ENCODE measurements around the gene INPP5F.
"Not testable (repeated sequence)": the region's sequence is repeated elsewhere in the genome, so short reads cannot be mapped to it uniquely, and the experiment has no call there.

The INPP5F gene

GRCh38 chr10:119827430-119827829, 101.6 kb downstream of the INPP5F start:
- no peak for DNase-seq

- DNase-seq = no peak
Measured at GRCh38 chr10:119829429-119829828, 103.6 kb downstream of the INPP5F start.

- DNase-seq = no peak
Measured at GRCh38 chr10:119830851-119831250, 105.0 kb downstream of the INPP5F start.

DNA sequence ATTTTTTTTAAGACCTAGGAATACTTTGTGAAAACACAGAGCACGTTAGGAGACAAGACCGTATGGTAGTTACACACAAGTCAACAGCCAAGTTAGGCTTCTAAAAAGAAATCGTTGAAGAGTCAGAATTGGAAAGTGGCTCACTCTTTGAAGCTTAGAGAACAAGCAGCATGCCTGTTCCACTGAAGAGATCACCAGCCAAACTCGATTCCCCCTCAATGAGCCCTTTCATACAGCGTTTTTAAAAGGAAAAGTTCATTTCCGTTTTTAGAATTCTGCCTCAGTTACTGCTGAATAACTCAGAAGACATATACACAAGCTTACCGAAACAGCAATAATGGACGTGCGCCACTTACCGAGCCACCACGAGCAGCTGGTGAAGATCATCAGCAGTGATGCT, 105.8 kb downstream of the INPP5F start:
- no peak for DNase-seq

GRCh38 chr10:119832951-119833350, 107.1 kb downstream of the INPP5F start:
- DNase-seq = no peak

GRCh38 chr10:119834188-119834587, 108.3 kb downstream of the INPP5F start:
- DNase-seq = no peak

- no peak for DNase-seq
Measured at GRCh38 chr10:119845656-119846055, 119.8 kb downstream of the INPP5F start.

- DNase-seq = no peak
Measured at GRCh38 chr10:119849031-119849789, 123.4 kb downstream of the INPP5F start.

GRCh38 chr10:119849944-119850343, 124.1 kb downstream of the INPP5F start:
- no peak for DNase-seq

DNA sequence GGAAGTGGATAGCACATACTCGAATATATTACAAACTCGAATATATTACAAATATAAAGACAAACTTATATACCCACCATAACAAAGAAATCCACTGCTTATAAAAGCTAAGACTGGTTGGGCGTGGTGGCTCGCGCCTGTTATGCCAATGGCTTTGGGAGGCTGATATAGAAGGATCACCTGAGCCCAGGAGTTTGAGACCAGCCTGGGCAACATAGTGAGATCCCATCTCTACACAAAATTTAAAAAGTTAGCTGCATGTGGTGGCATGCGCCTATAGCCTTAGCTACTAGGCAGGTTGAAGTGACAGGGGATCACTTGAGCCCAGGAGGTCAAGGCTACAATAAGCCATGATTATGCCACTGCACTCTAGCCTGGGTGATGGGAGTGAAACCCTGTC, 126.4 kb downstream of the INPP5F start:
- DNase-seq = no peak

GRCh38 chr10:119852822-119853221, 127.0 kb downstream of the INPP5F start:
- DNase-seq = no peak

DNA sequence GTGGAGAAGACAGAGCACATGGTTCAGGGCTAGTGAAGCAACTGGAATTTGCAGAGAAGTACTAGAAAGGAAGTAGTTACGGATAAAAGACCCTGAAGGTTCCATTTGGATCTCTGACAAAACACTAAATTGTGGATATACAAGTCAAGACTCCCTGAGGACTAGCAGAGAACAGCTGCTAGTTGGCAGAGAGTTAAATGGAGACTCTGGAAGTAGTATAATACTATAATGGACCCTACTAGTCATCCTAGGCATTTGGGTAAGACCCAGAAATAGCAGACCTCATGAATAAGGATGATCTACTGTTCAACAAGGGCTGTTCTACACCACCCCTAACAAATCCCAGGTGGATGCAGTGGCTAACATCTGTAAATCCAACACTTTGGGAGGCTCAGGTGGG, 127.7 kb downstream of the INPP5F start:
- DNase-seq = no peak

- no peak for DNase-seq
Measured at GRCh38 chr10:119858063-119858462, 132.2 kb downstream of the INPP5F start.

GRCh38 chr10:119859420-119860258, 133.8 kb downstream of the INPP5F start:
- peak; percentile 41 for DNase-seq

DNA sequence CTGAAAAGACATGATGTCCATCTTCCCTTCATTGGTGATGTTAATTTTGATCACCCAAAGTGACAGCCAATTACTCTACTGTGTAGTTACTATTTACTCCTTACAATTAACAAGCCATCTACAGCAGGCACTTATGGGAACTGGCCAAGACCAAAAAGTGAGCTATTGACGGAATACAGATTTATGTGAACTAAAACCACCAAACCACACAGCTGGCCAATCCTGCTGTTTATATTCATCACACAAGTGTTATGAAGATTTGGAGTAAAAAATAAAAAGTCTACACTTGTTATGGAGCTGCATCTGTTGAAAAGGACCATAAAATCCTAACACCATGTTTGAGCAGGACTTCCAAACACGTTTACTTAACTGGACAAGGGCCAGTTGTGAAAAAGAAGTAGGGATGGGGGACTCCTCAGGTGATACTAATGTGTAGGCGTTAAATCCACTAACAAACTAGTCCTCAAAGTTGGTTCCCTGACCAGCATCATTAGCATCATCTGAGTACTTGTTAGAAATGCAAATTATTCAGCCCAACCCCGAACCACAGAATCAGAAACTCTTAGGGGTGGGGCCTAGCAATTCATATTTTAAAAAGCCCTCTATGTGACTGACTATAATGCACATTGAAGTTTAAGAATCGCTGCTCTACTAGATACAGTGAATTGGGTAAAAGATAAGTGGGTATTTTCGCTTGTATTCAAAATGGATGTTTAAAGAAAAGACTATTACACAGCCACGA, 135.2 kb downstream of the INPP5F start:
- no peak for DNase-seq

- no peak for DNase-seq
Measured at GRCh38 chr10:119862524-119862923, 136.7 kb downstream of the INPP5F start.

- DNase-seq = no peak
Measured at GRCh38 chr10:119863951-119864565, 138.2 kb downstream of the INPP5F start.

DNA sequence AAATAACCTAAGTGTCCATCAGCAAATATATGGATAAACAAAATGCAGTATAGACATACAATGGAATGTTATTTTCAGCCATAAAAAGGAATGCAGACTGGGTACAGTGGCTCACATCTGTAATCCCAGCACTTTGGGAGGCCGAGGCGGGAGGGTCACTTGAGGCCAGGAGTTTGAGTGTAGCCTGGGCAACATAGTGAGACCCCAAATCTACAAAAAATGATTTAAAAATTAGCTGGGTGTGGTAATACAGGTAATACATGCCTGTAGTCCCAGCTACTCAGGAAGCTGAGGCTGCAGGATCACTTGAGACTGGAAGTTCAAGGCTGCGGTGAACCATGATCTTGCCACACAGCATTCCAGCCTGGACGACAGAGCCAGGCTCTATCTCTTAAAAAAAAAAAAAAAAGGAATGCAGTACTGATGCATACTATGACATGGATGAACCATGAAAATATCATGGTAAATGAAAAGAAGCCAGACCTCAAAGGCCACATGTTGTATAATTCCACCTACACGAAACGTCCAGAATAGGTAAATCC, 139.9 kb downstream of the INPP5F start:
- no peak for DNase-seq

DNA sequence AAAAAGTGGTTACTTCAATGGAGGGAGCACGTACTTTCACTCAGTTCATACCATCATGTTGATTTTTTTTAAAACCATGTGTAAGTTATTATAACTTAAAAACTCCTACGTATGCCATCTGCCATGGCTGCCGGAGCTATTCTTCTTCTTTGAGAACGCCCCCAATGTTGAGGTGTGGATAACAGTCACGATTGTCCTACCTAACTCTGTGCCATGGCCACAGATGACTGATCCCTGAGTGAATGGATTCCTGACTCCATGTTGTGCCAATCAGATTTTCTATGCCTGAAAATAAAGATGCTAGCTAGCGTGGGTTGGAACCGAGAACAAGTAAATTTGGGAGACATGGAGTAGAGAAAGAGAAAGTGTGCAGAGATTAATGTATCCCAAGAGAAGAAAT, 141.5 kb downstream of the INPP5F start:
- DNase-seq = no peak

DNA sequence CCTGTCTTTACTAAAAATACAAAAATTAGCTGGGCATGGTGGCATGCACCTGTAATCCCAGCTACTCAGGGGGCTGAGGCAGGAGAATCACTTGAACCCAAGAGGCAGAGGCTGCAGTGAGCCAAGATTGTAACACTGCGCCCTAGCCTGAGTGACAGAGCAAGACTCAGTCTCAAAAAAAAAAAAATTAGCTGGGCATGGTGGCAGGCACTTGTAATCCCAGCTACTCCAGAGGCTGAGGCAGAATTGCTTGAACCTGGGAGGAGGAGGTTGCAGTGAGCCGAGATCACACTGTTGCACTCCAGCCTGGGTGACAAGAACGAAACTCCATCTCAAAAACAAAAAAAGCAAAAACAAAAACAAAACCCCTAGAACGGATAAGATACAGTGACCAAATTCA, 143.5 kb downstream of the INPP5F start:
- DNase-seq = not testable (repeated sequence)

DNA sequence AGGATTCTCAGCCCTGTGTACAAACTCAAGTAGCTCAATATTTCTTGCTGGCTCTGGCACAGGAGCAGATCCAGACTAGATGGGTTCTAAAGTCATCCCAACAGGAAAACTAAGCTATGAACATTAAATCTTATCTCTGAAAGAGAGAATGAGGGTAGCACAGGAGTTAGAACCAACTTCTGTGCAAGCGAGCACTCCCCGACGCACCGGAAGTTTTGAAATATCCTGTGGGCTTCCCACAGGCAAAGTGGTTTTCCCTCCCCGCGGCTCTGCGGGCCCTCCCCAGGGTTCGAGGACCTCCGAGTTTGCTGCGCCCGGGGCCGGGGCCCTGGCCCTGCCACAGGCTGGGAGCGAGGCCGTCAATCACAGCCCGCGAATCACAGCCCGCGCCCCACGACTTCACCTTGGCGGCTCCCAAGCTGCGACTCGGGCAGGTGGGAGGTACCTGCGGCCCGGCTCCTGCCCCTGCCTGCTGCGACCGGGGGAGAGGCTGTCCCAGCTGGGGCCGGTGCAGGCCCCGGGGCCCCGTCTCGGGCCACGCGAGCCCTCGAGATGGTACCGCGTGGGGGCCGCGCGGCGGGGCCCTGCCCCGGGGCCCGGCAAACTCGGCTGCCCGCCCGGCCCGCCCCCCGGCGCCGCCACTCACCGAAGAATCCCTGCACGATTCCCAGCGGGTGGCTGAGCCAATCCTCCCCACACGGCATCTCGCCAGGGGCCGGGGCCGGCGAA, 146.2 kb downstream of the INPP5F start:
- peak; percentile 40 for DNase-seq

GRCh38 chr10:119872610-119872859, 146.7 kb downstream of the INPP5F start, which contains the start of gene MCMBP:
MCMBP (minus strand) TSS chr10:119872843; CDS start chr10:119872584, 259 bp downstream.
- no peak for DNase-seq
